IPS-15b (cell line): ENCODE data around the gene SMAD5.

ENCODE experiments used
- H3K27me3 ChIP-seq: one replicate; pipeline ENCODE4 v1.6.1; 2013; ENCODE audit warnings: low read length; ENCODE audit not compliant: control insufficient read depth, insufficient read depth
- H3K36me3 ChIP-seq: one replicate; pipeline ENCODE4 v1.6.1; 2013; ENCODE audit warnings: low read length; ENCODE audit not compliant: control insufficient read depth, insufficient read depth
- H3K4me1 ChIP-seq: one replicate; pipeline ENCODE4 v1.6.1; 2013; ENCODE audit warnings: mild to moderate bottlenecking, low read length; ENCODE audit not compliant: control insufficient read depth, insufficient read depth
- H3K4me3 ChIP-seq: one replicate; pipeline ENCODE4 v1.5.1; 2013; ENCODE audit warnings: low read depth, low read length
- H3K9ac ChIP-seq: one replicate; pipeline ENCODE4 v1.6.1; 2013; ENCODE audit warnings: low read depth, mild to moderate bottlenecking, low read length
- H3K9me3 ChIP-seq: one replicate; pipeline ENCODE4 v1.6.1; 2013; ENCODE audit warnings: mild to moderate bottlenecking, low read length; ENCODE audit not compliant: control insufficient read depth, insufficient read depth

The SMAD5 gene

DNA sequence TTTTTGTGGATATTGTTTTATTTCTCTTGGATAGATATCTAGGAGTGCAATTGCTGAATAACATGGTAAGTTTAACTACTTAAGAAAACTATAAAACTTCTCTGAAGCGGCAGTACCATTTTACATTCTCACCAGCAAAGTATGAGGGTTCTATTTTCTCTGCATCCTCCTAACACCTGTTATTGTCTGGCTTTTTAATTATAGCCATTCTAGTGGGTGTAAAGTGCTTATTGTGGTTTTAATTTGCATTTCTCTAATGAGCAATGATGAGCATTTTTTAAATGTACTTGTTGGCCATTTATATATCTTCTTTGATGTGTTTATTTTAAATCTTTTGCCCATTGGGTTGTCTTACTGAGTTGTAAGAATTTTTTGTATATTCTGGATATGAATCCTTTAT lies 31.6 kb downstream of the SMAD5 start:
- no peaks in the 10 kb centered on the region for H3K27me3 ChIP-seq
- H3K36me3 ChIP-seq, result no peaks in the 10 kb centered on the region
- H3K9me3 ChIP-seq, result no peaks in the 10 kb centered on the region
- no peak overlapping the region for H3K4me3 ChIP-seq
- H3K9ac ChIP-seq, result no peak overlapping the region
- H3K4me1 ChIP-seq, result no peaks in the 10 kb centered on the region

DNA sequence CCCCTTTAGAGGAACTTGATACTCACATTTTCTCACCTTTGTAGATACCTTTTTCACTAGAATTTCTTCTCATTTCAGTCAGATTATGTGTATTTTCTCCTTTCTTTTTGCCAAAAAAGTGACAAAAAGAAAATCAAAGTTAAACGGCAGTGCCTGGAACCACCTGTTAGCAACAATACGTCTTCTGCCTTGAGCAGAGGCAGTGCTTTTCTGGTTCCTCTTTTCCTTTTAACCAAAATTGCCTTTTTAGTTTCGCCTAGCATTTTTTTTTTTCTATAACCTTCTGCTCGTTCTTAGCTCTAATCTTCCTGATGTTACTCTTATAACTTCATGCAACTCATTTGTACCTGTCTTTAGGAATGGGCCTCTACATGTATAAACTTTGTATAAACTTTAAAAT lies 34.3 kb downstream of the SMAD5 start:
- H3K36me3 ChIP-seq, result no peaks in the 10 kb centered on the region
- no peak overlapping the region for H3K4me3 ChIP-seq
- no peak overlapping the region for H3K9ac ChIP-seq

DNA sequence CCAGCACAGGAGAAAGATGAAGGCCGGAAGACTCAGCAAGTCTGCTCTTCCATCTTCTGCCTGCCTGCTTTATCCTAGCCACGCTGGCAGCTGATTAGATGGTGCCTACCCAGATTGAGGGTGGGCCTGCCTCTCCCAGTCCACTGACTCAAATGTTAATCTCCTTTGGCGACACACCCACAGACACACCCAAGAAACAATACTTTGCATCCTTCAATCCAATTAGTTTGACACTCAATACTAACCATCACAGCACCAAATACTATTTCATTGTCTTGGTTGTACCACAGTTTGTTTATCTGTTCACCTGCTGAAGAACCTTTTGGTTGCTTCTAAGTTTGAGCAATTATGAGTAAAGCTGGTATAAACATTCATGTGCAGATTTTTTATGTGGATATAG lies 36.6 kb downstream of the SMAD5 start:
- H3K27me3 ChIP-seq, result no peaks in the 10 kb centered on the region
- no peak overlapping the region for H3K9ac ChIP-seq
- no peaks in the 10 kb centered on the region for H3K9me3 ChIP-seq
- no peaks in the 10 kb centered on the region for H3K4me1 ChIP-seq
- H3K36me3 ChIP-seq, result no peaks in the 10 kb centered on the region
- H3K4me3 ChIP-seq, result no peak overlapping the region

More for the DNA sequence above, 34.3 kb downstream of the SMAD5 start:
- Histone ChIP-seq H3K27me3 (no peaks in the 10 kb centered on the region), H3K9me3 (no peaks in the 10 kb centered on the region), H3K4me1 (no peaks in the 10 kb centered on the region)

DNA sequence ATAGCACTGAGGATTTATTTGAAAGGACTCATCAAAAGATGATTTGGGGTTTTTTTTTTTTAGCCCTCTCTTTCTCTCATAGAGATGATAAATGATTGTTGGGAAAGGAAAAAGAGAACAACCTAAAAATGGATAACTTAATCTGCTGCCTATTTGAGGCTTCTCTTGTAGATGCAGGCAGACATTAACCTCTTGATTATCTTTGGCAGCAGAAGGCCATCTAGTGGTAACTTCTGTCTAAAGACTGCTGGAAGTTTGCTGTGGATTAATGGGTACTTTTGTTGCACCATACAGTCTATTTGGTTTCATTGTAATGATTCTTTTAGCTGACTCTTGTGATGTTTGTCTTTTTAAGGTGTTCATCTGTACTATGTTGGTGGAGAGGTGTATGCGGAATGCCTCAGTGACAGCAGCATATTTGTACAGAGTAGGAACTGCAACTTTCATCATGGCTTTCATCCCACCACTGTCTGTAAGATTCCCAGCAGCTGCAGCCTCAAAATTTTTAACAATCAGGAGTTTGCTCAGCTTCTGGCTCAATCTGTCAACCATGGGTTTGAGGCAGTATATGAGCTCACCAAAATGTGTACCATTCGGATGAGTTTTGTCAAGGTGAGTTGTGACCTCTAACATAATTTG lies 41.5 kb downstream of the SMAD5 start:
- Histone ChIP-seq H3K9ac (no peak overlapping the region), H3K9me3 (no peaks in the 10 kb centered on the region), H3K27me3 (no peaks in the 10 kb centered on the region), H3K4me3 (no peak overlapping the region), H3K36me3 (peaks cover 5% of the 10 kb centered on the region), H3K4me1 (no peaks in the 10 kb centered on the region)

DNA sequence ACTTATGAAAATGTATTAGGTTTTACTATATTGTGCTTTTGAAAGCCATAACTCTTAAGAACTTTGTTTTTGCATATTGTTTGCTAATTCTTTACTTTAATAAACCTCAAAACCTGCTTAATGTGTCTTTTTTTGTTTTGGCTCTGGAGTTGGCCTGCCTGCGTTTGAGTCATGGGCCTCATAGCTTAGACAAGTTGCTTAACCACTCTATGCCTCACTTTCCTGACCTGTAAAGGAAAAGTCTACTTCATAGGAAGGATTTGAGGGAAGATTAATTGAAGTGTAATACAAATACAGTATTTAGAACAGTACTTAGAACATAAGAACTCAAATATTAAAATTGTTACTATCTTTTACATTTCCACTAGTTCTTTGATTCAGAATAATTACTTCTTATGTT lies 50.0 kb downstream of the SMAD5 start:
- Histone ChIP-seq H3K36me3 (no peaks in the 10 kb centered on the region), H3K27me3 (no peaks in the 10 kb centered on the region), H3K4me3 (no peak overlapping the region), H3K9me3 (no peaks in the 10 kb centered on the region), H3K4me1 (no peaks in the 10 kb centered on the region), H3K9ac (no peak overlapping the region)

DNA sequence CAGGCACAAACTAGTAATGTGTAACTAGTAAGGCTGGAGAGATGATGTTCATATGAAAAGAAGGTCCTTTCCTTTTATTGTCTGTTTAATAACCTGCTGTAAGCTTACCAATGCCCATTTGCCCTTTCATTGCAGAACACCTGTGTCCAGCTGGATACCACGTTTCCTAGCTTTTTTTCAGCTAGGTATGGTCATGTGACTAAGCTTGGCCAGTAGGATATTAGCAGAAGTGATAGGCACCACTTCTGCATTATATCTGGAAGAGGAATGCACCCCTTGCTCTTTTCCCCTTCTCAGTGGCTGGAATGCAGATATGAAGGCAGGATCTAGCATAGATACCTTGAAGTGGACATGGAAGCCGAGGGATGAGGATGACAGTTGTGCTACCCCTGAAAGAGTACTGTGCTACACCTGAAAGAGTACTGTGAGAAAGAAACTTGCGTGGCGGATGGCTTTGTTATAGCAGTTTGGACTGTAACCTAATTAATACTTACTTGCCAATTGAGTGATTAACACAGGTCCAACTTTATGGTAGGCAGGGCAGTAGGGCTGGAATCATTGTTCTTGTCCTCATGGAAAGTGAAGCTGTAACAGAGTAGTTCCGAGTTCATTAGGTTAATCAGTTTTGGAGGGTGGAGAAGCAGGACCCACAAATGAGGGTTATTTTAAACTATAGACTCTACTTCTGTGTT lies 53.5 kb downstream of the SMAD5 start:
- Histone ChIP-seq H3K9ac (no peak overlapping the region), H3K9me3 (no peaks in the 10 kb centered on the region)

DNA sequence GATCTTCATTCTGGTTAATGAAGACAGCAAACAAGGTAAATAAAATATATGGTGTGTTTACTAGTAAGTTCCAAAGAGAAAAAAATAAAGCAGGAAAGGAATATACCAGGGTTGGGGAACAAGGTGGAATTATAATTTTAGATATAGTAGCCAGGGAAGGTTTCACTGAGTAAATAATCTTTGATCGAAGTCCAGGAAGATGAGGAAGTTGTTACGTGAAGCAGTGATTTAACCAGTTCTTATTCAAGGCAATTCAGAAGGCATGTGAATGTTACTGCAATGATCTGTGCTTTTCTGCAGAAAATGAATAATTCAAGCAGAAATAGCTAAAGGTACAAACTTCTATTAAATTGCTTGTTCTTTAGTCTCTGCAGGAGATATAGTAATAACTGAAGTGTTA lies 54.2 kb downstream of the SMAD5 start:
- Histone ChIP-seq H3K36me3 (no peaks in the 10 kb centered on the region), H3K4me1 (no peaks in the 10 kb centered on the region), H3K27me3 (peaks cover 31% of the 10 kb centered on the region), H3K4me3 (no peak overlapping the region), H3K9ac (no peak overlapping the region), H3K9me3 (no peaks in the 10 kb centered on the region)

More for the DNA sequence above, 53.5 kb downstream of the SMAD5 start:
- Histone ChIP-seq H3K4me1 (no peaks in the 10 kb centered on the region), H3K4me3 (no peak overlapping the region), H3K36me3 (no peaks in the 10 kb centered on the region), H3K27me3 (peaks cover 25% of the 10 kb centered on the region)

DNA sequence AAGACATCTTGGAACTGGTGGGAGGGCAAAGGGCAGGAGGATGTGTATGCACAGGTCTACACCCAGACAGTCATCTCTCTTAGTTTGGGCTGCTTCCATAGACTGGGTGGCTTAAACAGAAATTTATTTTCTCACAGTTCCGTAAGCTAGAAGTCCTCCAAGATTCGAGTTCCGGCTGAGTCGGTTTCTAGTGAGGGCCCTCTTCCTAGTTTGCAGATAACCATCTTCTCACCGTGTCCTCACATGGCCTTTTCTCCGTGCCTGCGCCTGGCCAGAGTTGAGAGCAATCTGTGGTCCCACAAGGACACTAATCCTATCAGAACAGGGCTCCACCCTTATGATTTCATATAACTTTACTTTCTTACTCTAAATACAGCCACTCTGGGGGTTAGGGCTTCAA lies 56.2 kb downstream of the SMAD5 start:
- Histone ChIP-seq H3K4me1 (peaks cover 3% of the 10 kb centered on the region), H3K9me3 (no peaks in the 10 kb centered on the region), H3K9ac (no peak overlapping the region), H3K36me3 (no peaks in the 10 kb centered on the region), H3K27me3 (peaks cover 52% of the 10 kb centered on the region), H3K4me3 (no peak overlapping the region)

DNA sequence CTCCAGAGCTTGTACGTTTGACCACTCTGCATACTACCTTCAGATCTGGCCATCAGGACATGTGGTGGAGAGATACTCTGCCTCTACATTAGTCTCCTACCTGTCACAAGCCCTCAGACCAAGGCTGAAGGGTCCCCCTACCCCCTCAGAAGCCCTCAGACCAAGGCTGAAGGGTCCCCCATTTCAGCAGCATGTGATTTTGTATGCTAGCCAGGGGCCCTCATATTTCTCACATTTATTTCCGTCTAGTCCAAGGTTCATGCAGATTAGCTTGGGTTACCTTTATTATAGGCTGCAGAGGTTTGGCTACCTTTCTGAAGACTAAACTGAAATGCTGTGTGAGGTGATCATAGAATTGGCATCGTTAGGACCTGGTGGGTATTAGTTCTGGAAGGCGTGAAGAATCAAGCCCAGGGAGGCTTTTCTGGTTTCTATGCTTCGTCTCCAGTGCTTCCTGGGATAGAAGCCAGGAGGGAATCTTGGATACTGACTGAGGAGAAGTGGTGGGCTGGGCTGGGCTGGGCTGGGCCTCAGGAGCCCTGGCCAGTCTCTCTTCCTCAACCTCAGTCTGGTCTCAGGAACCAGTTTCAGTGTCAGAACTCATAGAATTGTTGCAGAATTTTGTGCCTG lies 57.6 kb downstream of the SMAD5 start:
- no peak overlapping the region for H3K9ac ChIP-seq
- no peak overlapping the region for H3K4me3 ChIP-seq
- H3K9me3 ChIP-seq, result no peaks in the 10 kb centered on the region
- peaks cover 66% of the 10 kb centered on the region for H3K27me3 ChIP-seq
- H3K4me1 ChIP-seq, result peaks cover 3% of the 10 kb centered on the region
- H3K36me3 ChIP-seq, result no peaks in the 10 kb centered on the region

DNA sequence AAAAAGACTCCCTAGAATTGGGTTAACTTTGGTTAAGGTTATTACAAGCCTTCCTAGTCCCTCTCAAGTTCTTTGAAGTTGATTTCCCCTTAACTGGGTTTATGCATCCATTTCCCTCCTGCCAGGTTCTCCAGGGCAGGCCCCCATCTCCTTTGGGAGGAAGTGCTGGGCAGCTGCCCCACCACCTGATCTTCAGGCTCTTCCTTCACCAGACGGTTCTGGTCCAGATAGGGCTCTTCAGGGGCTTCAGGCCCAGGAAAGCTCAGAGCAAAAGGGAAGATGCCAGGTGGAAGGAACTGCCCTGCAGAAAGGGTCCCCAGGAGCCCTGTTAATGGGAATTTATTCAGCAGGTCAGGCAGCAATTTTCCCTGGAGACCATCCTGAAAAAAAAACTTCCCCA lies 58.3 kb downstream of the SMAD5 start:
- Histone ChIP-seq H3K36me3 (no peaks in the 10 kb centered on the region), H3K4me1 (peaks cover 3% of the 10 kb centered on the region), H3K4me3 (no peak overlapping the region), H3K9me3 (no peaks in the 10 kb centered on the region), H3K27me3 (peaks cover 73% of the 10 kb centered on the region), H3K9ac (no peak overlapping the region)

DNA sequence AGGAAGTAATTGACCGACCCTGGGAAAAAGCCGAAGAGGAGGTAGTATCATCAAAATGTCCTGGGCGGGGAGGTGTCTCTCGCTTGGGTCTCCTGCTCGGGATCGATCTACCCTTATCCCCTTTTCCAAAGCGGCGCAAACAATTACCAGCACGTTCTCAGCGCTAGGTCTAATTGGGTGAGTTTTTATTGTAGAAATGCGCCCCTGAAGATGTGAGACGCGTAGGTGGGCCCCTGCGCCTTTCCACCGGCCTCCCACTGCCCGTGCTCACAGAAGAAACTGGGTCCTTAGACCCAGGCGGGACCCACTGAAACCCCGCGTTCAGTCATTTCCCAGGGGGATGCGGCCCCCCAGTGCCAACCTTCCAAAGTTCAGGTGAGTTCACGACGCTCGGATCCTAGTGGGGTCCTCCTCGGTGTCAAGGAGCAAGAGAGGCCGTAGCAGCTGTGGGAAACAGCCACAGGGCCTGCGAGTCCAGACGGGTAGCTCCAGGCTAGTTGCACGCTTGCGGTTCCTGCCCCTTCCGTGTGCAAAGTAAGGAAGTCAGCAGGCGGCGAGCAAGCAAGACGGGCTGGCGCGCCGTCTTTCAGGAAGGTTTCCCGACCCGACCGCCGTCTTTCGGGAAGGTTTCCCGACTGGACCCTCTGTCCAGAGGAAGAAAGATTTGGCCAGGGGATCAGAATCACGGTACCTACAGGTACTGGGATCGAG lies 58.8 kb downstream of the SMAD5 start:
- Histone ChIP-seq H3K9ac (no peak overlapping the region), H3K4me3 (peak overlapping the region; percentile 53), H3K4me1 (peaks cover 3% of the 10 kb centered on the region), H3K27me3 (peaks cover 78% of the 10 kb centered on the region), H3K9me3 (no peaks in the 10 kb centered on the region), H3K36me3 (no peaks in the 10 kb centered on the region)
